Stimulated activated naive CD4-positive, alpha-beta T cell treated with Interleukin-2 at 50 U/mL for 16 hours (primary cell): Measurements from ENCODE around the gene ANKRD9.

Source experiments
- DNase-seq: peaks from one replicate; lab custom pipeline; 2025; lab: John Stamatoyannopoulos, UW

Gene ANKRD9

GRCh38 chr14:102497998-102498677 lies 11.4 kb downstream of the ANKRD9 start:
- no peak for DNase-seq

- DNase-seq: no peak
Measured at GRCh38 chr14:102496958-102497744, 12.4 kb downstream of the ANKRD9 start.

- no peak for DNase-seq
Measured at GRCh38 chr14:102496331-102496691, 13.3 kb downstream of the ANKRD9 start.

- no peak for DNase-seq
Measured at GRCh38 chr14:102495491-102496330, 13.9 kb downstream of the ANKRD9 start.

- no peak for DNase-seq
Measured at GRCh38 chr14:102493585-102493984, 16.0 kb downstream of the ANKRD9 start.

- no peak for DNase-seq
Measured at GRCh38 chr14:102493096-102493495, 16.5 kb downstream of the ANKRD9 start.

- DNase-seq: no peak
Measured at GRCh38 chr14:102492531-102492910, 17.1 kb downstream of the ANKRD9 start.

GRCh38 chr14:102491786-102492530 lies 17.6 kb downstream of the ANKRD9 start:
- DNase-seq: no peak

GRCh38 chr14:102491366-102491765 lies 18.2 kb downstream of the ANKRD9 start:
- no peak for DNase-seq

GRCh38 chr14:102490456-102490855 lies 19.1 kb downstream of the ANKRD9 start:
- DNase-seq: no peak

GRCh38 chr14:102487204-102487577 lies 22.4 kb downstream of the ANKRD9 start:
- DNase-seq: no peak

GRCh38 chr14:102486513-102487203 lies 22.9 kb downstream of the ANKRD9 start:
- no peak for DNase-seq

- DNase-seq: no peak
Measured at GRCh38 chr14:102485693-102486512, 23.7 kb downstream of the ANKRD9 start.

- no peak for DNase-seq
Measured at GRCh38 chr14:102484316-102484715, 25.3 kb downstream of the ANKRD9 start.

- DNase-seq: no peak
Measured at GRCh38 chr14:102481791-102482238, 27.8 kb downstream of the ANKRD9 start.

GRCh38 chr14:102481371-102481770 lies 28.2 kb downstream of the ANKRD9 start:
- DNase-seq: no peak

- DNase-seq: no peak
Measured at GRCh38 chr14:102479777-102480176, 29.8 kb downstream of the ANKRD9 start.

- DNase-seq: no peak
Measured at GRCh38 chr14:102479107-102479506, 30.5 kb downstream of the ANKRD9 start.

GRCh38 chr14:102474934-102475333 lies 34.6 kb downstream of the ANKRD9 start:
- no peak for DNase-seq

- DNase-seq: no peak
Measured at GRCh38 chr14:102473559-102473958, 36.0 kb downstream of the ANKRD9 start.

GRCh38 chr14:102472791-102473150 lies 36.8 kb downstream of the ANKRD9 start:
- no peak for DNase-seq
